OCI-LY3 (cell line): ENCODE results near the gene POU6F2.

ENCODE experiments used
- H2AFZ ChIP-seq: fragments of 200-600, 300-600 bp; shearing (Covaris generic); 2 replicates; pipeline ENCODE4 v1.6.0; 2014; ENCODE audit warnings: antibody characterized with exemption, low read depth, low read length
- H3K27ac ChIP-seq: fragments of 200-600, 300-600 bp; sonication (generic); 2 replicates; pipeline ENCODE4 v1.5.1; 2014; ENCODE audit warnings: mild to moderate bottlenecking, low read length, moderate library complexity, mixed read lengths
- H3K27me3 ChIP-seq: fragments of 200-600, 300-600 bp; sonication (generic); 2 replicates; pipeline ENCODE4 v1.6.1; 2014; ENCODE audit warnings: low read depth, low read length, mixed read lengths
- H3K36me3 ChIP-seq: fragments of 200-600, 300-600 bp; sonication (generic); replicated peaks from 2 replicates; pipeline ENCODE3; 2014; ENCODE audit warnings: low read depth, low read length, mixed read lengths
- H3K4me1 ChIP-seq: fragments of 300-600, 200-600 bp; sonication (generic); 2 replicates; pipeline ENCODE4 v1.6.1; 2014; ENCODE audit warnings: low read length, mixed read lengths
- H3K4me2 ChIP-seq: fragments of 200-600, 300-600 bp; sonication (generic); 2 replicates; pipeline ENCODE4 v1.6.1; 2014; ENCODE audit warnings: low read length, mixed read lengths
- H3K4me3 ChIP-seq: fragments of 300-600, 200-600 bp; sonication (generic); 2 replicates; pipeline ENCODE4 v1.5.1; 2014; ENCODE audit warnings: antibody characterized with exemption, mild to moderate bottlenecking, low read length, moderate library complexity
- H3K79me2 ChIP-seq: fragments of 300-600, 200-600 bp; shearing (Covaris generic); 2 replicates; pipeline ENCODE4 v1.6.1; 2014; ENCODE audit warnings: mild to moderate bottlenecking, low read length, mixed read lengths
- H3K9ac ChIP-seq: fragments of 300-600, 200-600 bp; shearing (Covaris generic); 2 replicates; pipeline ENCODE4 v1.6.0; 2014; ENCODE audit warnings: mild to moderate bottlenecking, low read length, moderate library complexity
- H3K9me3 ChIP-seq: fragments of 200-600, 300-600 bp; shearing (Covaris generic); 2 replicates; pipeline ENCODE4 v1.6.1; 2014; ENCODE audit warnings: low read length, mixed read lengths; ENCODE audit not compliant: insufficient read depth
- H4K20me1 ChIP-seq: fragments of 200-600, 300-600 bp; sonication (generic); 2 replicates; pipeline ENCODE4 v1.6.1; 2016; ENCODE audit warnings: low read length, mixed read lengths; ENCODE audit not compliant: insufficient read depth
- CTCF ChIP-seq: fragments of 200-600, 300-600 bp; sonication (generic); IDR thresholded peaks from 2 replicates; pipeline ENCODE4 v1.5.1; 2014; ENCODE audit warnings: antibody characterized with exemption, low read length, low read depth
- EZH2phosphoT487 ChIP-seq: fragments of 200-600 bp; shearing (Covaris generic); IDR thresholded peaks from 2 replicates; pipeline ENCODE4 v1.6.1; 2018; ENCODE audit warnings: antibody characterized with exemption, mixed run types, low read depth

POU6F2 gene

GRCh38 chr7:39095875-39096619, 118.3 kb downstream of the POU6F2 start:
- no peaks in the 10 kb centered on the region for H3K36me3 ChIP-seq
- no peak overlapping the region for H3K9ac ChIP-seq
- H3K9me3 ChIP-seq, result no peaks in the 10 kb centered on the region
- peaks cover 22% of the 10 kb centered on the region; the same call in 1 of the 2 replicates for H3K27me3 ChIP-seq
- no peaks in the 10 kb centered on the region; the same call in 1 of the 2 replicates for H3K4me1 ChIP-seq
- H4K20me1 ChIP-seq, result no peaks in the 10 kb centered on the region
- H3K27ac ChIP-seq, result no peak overlapping the region
- no peak overlapping the region for H2AFZ ChIP-seq
- TF ChIP-seq CTCF (no peak), EZH2phosphoT487 (no peak)
- no peaks in the 10 kb centered on the region for H3K79me2 ChIP-seq
- no peak overlapping the region for H3K4me2 ChIP-seq
- no peak overlapping the region for H3K4me3 ChIP-seq

- H2AFZ ChIP-seq, result no peak overlapping the region
- H3K4me1 ChIP-seq, result no peaks in the 10 kb centered on the region; the same call in 1 of the 2 replicates
- no peak overlapping the region for H3K9ac ChIP-seq
- H3K36me3 ChIP-seq, result no peaks in the 10 kb centered on the region
- H3K27me3 ChIP-seq, result peaks cover 20% of the 10 kb centered on the region
- H3K4me3 ChIP-seq, result no peak overlapping the region
- no peak overlapping the region for H3K4me2 ChIP-seq
- no peaks in the 10 kb centered on the region for H3K9me3 ChIP-seq
- no peaks in the 10 kb centered on the region for H4K20me1 ChIP-seq
- no peak overlapping the region for H3K27ac ChIP-seq
- no peaks in the 10 kb centered on the region for H3K79me2 ChIP-seq
- TF ChIP-seq CTCF (no peak), EZH2phosphoT487 (no peak)
These were observed 120.8 kb downstream of the POU6F2 start for GRCh38 chr7:39098506-39098905.

GRCh38 chr7:39099146-39099545, 121.4 kb downstream of the POU6F2 start:
- Histone ChIP-seq H3K9ac (no peak overlapping the region), H3K4me2 (no peak overlapping the region)
- TF ChIP-seq CTCF, result no peak
- TF ChIP-seq EZH2phosphoT487, result no peak

GRCh38 chr7:39100270-39100669, 122.6 kb downstream of the POU6F2 start:
- Histone ChIP-seq H4K20me1 (no peaks in the 10 kb centered on the region), H3K4me1 (no peaks in the 10 kb centered on the region), H3K27ac (no peak overlapping the region), H3K79me2 (no peaks in the 10 kb centered on the region), H3K4me3 (no peak overlapping the region), H3K4me2 (no peak overlapping the region), H3K9ac (no peak overlapping the region), H3K36me3 (no peaks in the 10 kb centered on the region), H3K27me3 (peaks cover 20% of the 10 kb centered on the region), H3K9me3 (no peaks in the 10 kb centered on the region), H2AFZ (no peak overlapping the region)
- no peak for TF ChIP-seq EZH2phosphoT487
- TF ChIP-seq CTCF, result no peak

More at GRCh38 chr7:39099146-39099545, 121.4 kb downstream of the POU6F2 start:
- H3K36me3 ChIP-seq, result no peaks in the 10 kb centered on the region
- peaks cover 27% of the 10 kb centered on the region for H3K27me3 ChIP-seq
- no peak overlapping the region for H3K4me3 ChIP-seq
- no peak overlapping the region for H3K27ac ChIP-seq
- no peaks in the 10 kb centered on the region; the same call in 1 of the 2 replicates for H3K4me1 ChIP-seq
- H4K20me1 ChIP-seq, result no peaks in the 10 kb centered on the region
- no peak overlapping the region for H2AFZ ChIP-seq
- no peaks in the 10 kb centered on the region for H3K9me3 ChIP-seq
- no peaks in the 10 kb centered on the region for H3K79me2 ChIP-seq
